Esophagus muscularis mucosa (tissue), 4 donors: ENCODE results near the gene GPR87.

Source experiments
- EP300 ChIP-seq: sonication (generic); formaldehyde crosslinking; IDR thresholded peaks from one replicate; pipeline ENCODE4 v1.6.1; 2017; ENCODE audit warnings: antibody characterized with exemption
- POLR2A ChIP-seq: fragments of 450-650 bp; IDR thresholded peaks from one replicate; pipeline ENCODE4 v1.6.1; 2017; ENCODE audit warnings: antibody characterized with exemption, moderate library complexity, mild to moderate bottlenecking, low read depth
- POLR2AphosphoS5 ChIP-seq, 2 donors: sonication (generic); formaldehyde crosslinking; IDR thresholded peaks; one replicate each; pipeline ENCODE4 v1.6.1; 2017; ENCODE audit warnings: antibody characterized with exemption in 2 of 2
- TF ChIP-seq, protein P1 (sequence below), 3 experiments: fragments of 200-600 bp in 2 of 3; fragments of 450-650 bp in 1 of 3; sonication (generic) in 2 of 3; IDR thresholded peaks; one replicate each; pipeline ENCODE4 v1.5.1; 2017 to 2019; ENCODE audit warnings: antibody characterized with exemption in 3 of 3, mild to moderate bottlenecking in 2 of 3, moderate library complexity in 1 of 3

DNA sequence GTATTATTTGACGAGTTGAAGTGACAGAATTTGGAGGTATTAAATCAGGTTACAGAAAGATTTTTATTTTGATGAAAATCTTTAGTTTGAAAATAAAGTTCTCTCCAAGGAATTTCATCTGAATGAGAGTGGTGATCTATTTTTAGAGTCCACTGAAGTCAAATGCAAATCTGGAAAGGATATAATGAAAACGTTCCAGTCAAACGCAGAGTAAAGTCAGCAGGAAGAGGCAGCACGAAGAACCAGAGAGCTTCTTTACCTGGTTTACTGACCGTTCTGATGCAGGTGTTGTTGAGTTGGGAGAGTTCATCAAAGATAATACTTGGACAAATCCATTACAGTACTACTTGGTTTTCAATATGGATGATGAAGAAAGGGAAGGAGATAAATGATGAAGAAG is 47.0 kb downstream of the GPR87 start:
- TF ChIP-seq POLR2A (no peak), POLR2AphosphoS5 (IDR thresholded peaks at IDR 0.05) (peak in 1 of 2 donors; percentile 33), EP300 (no peak)
- TF ChIP-seq, protein P1, sequence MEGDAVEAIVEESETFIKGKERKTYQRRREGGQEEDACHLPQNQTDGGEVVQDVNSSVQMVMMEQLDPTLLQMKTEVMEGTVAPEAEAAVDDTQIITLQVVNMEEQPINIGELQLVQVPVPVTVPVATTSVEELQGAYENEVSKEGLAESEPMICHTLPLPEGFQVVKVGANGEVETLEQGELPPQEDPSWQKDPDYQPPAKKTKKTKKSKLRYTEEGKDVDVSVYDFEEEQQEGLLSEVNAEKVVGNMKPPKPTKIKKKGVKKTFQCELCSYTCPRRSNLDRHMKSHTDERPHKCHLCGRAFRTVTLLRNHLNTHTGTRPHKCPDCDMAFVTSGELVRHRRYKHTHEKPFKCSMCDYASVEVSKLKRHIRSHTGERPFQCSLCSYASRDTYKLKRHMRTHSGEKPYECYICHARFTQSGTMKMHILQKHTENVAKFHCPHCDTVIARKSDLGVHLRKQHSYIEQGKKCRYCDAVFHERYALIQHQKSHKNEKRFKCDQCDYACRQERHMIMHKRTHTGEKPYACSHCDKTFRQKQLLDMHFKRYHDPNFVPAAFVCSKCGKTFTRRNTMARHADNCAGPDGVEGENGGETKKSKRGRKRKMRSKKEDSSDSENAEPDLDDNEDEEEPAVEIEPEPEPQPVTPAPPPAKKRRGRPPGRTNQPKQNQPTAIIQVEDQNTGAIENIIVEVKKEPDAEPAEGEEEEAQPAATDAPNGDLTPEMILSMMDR (IDR thresholded peaks at IDR 0.05), result no peak
